ENCODE measurements around the gene HIPK4.
"Not testable (repeated sequence)": the region's sequence is repeated elsewhere in the genome, so short reads cannot be mapped to it uniquely, and the experiment has no call there.

The HIPK4 gene

GRCh38 chr19:40374084-40374483 lies 15.9 kb downstream of the HIPK4 start:
- TF ChIP-seq, protein P1, sequence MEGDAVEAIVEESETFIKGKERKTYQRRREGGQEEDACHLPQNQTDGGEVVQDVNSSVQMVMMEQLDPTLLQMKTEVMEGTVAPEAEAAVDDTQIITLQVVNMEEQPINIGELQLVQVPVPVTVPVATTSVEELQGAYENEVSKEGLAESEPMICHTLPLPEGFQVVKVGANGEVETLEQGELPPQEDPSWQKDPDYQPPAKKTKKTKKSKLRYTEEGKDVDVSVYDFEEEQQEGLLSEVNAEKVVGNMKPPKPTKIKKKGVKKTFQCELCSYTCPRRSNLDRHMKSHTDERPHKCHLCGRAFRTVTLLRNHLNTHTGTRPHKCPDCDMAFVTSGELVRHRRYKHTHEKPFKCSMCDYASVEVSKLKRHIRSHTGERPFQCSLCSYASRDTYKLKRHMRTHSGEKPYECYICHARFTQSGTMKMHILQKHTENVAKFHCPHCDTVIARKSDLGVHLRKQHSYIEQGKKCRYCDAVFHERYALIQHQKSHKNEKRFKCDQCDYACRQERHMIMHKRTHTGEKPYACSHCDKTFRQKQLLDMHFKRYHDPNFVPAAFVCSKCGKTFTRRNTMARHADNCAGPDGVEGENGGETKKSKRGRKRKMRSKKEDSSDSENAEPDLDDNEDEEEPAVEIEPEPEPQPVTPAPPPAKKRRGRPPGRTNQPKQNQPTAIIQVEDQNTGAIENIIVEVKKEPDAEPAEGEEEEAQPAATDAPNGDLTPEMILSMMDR (IDR thresholded peaks at IDR 0.05): no peak
- no peaks in the 10 kb centered on the region for H3K9me3 Mint-ChIP-seq
- H3K27ac Mint-ChIP-seq: no peak overlapping the region
- H3K4me3 Mint-ChIP-seq: no peak overlapping the region
- H3K36me3 Mint-ChIP-seq (ENCODE audit: low read depth): peaks cover 45% of the 10 kb centered on the region
- H3K4me1 Mint-ChIP-seq: peaks cover 5% of the 10 kb centered on the region
- no peaks in the 10 kb centered on the region for H3K27me3 Mint-ChIP-seq (ENCODE audit: low read depth, poor library complexity)
- DNase-seq: no peak

DNA sequence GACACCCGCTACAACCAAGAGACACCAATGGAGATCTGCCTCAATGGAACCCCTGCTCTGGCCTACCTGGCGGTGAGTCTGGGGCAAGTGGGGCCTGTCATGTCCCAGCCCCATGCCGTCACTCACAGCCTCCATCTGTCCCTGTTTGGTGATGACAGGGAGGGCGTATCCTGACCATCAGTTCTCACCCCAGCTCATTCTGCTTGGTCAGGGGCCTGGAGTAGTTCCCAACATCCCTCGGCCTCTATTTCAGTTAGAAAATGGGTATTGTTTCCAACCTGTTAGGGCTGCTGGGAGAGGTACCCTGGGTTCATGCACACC lies 18.2 kb downstream of the HIPK4 start:
- Mint-ChIP-seq H3K36me3 (ENCODE audit: low read depth) (peaks cover 45% of the 10 kb centered on the region), H3K27ac (no peak overlapping the region), H3K4me3 (no peak overlapping the region), H3K27me3 (ENCODE audit: low read depth, poor library complexity) (no peaks in the 10 kb centered on the region), H3K4me1 (peaks cover 18% of the 10 kb centered on the region), H3K9me3 (no peaks in the 10 kb centered on the region)
- DNase-seq: no peak
- TF ChIP-seq, protein P1 (IDR thresholded peaks at IDR 0.05): no peak

DNA sequence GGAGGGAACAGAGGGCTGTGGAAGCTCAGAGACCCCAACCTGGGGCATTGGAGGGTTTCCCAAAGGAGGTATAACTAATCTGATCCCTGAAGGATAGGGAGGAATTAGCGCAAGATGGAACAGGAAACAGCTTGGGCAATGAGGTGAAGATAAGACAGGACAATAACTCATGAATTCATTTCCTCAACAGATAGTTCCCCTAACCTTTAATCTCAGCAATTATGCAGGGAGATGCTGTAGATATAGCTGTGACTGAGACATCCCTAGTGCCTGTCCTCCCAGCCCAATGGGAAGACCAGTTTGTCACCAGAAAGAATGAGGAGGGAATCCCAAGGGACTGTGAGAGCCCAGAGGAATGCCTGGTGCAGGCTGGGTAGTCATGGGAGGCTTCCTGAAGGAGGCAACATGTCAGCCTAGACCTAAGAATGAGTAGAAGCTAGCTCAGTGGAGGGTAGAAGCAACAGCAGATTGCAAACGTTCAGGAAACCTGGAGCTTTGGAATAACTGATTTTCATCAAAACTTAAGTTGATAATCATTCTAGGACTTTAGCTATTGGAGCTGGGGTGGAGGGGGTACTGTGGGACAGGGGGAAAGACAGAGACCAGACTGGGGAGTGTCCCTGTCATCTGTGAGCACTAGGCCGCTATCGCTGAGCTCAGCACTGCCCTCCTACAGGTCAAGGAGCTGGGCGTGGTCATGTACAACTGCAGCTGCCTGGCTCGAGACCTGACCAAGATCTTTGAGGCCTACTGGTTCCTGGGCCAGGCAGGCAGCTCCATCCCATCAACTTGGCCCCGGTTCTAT lies 18.8 kb downstream of the HIPK4 start:
- no peaks in the 10 kb centered on the region for H3K9me3 Mint-ChIP-seq

GRCh38 chr19:40370253-40370652 lies 19.7 kb downstream of the HIPK4 start:
- DNase-seq; H3K9me3 Mint-ChIP-seq; H3K27me3 Mint-ChIP-seq (ENCODE audit: low read depth, poor library complexity); H3K27ac Mint-ChIP-seq; H3K4me3 Mint-ChIP-seq: not testable (repeated sequence)
- H3K36me3 Mint-ChIP-seq (ENCODE audit: low read depth): peaks cover 44% of the 10 kb centered on the region
- H3K4me1 Mint-ChIP-seq: peaks cover 32% of the 10 kb centered on the region

More for the DNA sequence above, 18.8 kb downstream of the HIPK4 start:
- TF ChIP-seq, protein P1 (IDR thresholded peaks at IDR 0.05): no peak
- Mint-ChIP-seq H3K4me3 (no peak overlapping the region), H3K27ac (no peak overlapping the region), H3K4me1 (peaks cover 24% of the 10 kb centered on the region), H3K27me3 (ENCODE audit: low read depth, poor library complexity) (no peaks in the 10 kb centered on the region), H3K36me3 (ENCODE audit: low read depth) (peaks cover 45% of the 10 kb centered on the region)
- DNase-seq: no peak

DNA sequence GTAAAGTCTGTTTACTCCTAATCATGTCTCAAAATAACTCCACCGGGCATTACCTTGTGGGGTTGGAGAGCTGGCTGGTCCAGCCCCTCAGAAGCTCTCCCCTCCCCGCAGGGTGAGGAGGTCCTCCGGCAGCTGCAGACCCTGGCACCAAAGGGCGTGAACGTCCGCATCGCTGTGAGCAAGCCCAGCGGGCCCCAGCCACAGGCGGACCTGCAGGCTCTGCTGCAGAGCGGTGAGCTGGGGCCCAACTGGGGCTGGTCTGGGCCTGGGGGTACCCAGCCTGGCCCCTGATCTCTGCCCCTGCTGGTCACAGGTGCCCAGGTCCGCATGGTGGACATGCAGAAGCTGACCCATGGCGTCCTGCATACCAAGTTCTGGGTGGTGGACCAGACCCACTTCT lies 20.2 kb downstream of the HIPK4 start:
- TF ChIP-seq, protein P1 (IDR thresholded peaks at IDR 0.05): no peak

GRCh38 chr19:40367577-40368434 lies 22.2 kb downstream of the HIPK4 start:
- DNase-seq: no peak
- H3K36me3 Mint-ChIP-seq (ENCODE audit: low read depth): peaks cover 25% of the 10 kb centered on the region
- no peak overlapping the region for H3K4me3 Mint-ChIP-seq
- H3K27ac Mint-ChIP-seq: no peak overlapping the region
- no peaks in the 10 kb centered on the region for H3K9me3 Mint-ChIP-seq
- H3K27me3 Mint-ChIP-seq (ENCODE audit: low read depth, poor library complexity): peaks cover 7% of the 10 kb centered on the region
- TF ChIP-seq, protein P1 (IDR thresholded peaks at IDR 0.05): no peak
- H3K4me1 Mint-ChIP-seq: peaks cover 41% of the 10 kb centered on the region

More for the DNA sequence above, 20.2 kb downstream of the HIPK4 start:
- no peak overlapping the region for H3K27ac Mint-ChIP-seq
- DNase-seq: no peak
- H3K27me3 Mint-ChIP-seq (ENCODE audit: low read depth, poor library complexity): peaks cover 7% of the 10 kb centered on the region
- peaks cover 35% of the 10 kb centered on the region for H3K4me1 Mint-ChIP-seq
- no peaks in the 10 kb centered on the region for H3K9me3 Mint-ChIP-seq
- H3K36me3 Mint-ChIP-seq (ENCODE audit: low read depth): peaks cover 40% of the 10 kb centered on the region
- H3K4me3 Mint-ChIP-seq: no peak overlapping the region

Measured in nephron progenitor cell (in vitro differentiated cells).